ENCODE measurements around the gene BSCL2. TPM values are rescaled to one million over a fixed set of nuclear protein-coding genes. Genes with fewer than 3 reads are reported as not detected.
A peak's percentile ranks its signal among the peaks of the same experiment; 100 is the strongest.
"Not testable (repeated sequence)": the region's sequence is repeated elsewhere in the genome, so short reads cannot be mapped to it uniquely, and the experiment has no call there.

The BSCL2 gene
- total and polyA plus RNA-seq, 2 donors = 29.3 to 76.6 TPM

DNA sequence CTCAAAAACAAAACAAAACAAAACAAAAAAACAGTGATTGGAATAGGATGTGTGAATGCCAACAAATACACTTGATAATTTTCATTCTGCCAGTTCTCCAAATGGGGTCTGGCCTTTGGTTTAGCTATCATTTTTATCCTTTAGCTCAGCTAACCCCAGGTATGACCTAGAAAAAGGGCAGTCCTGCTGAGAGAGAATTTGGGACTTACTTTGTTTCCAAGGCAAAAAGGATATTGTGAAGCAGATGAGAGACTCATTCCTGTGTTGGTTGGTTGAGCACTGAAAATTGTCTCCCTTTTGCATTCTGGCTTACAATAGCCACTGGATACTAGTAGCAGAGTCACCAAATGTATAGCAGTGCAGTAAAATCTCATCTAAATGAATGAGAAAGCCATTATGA lies 30.0 kb upstream of the BSCL2 start:
- H3K4me3 ChIP-seq (ENCODE audit: low read length in 2 of 2) = no peak overlapping the region
- no peaks in the 10 kb centered on the region for H3K27me3 ChIP-seq (ENCODE audit: control insufficient read depth in 2 of 2, insufficient read depth in 1 of 2, low read length in 1 of 2)
- no peaks in the 10 kb centered on the region for H3K4me1 ChIP-seq (ENCODE audit: control insufficient read depth in 2 of 2, insufficient read depth in 2 of 2, low read length in 2 of 2)
- no peak for DNase-seq (ENCODE audit: low read depth in 6 of 9, low spot score in 9 of 9)
- no peaks in the 10 kb centered on the region for H3K9me3 ChIP-seq (ENCODE audit: control insufficient read depth in 2 of 2, insufficient read depth in 1 of 2, low read length in 1 of 2)
- H3K36me3 ChIP-seq (ENCODE audit: control insufficient read depth in 2 of 2, insufficient read depth in 2 of 2, low read length in 1 of 2) = peaks cover 56 to 67% of the 10 kb centered on the region in 2 donors
- no peak overlapping the region for H3K27ac ChIP-seq (ENCODE audit: low read depth in 1 of 2, low read length in 1 of 2)

DNA sequence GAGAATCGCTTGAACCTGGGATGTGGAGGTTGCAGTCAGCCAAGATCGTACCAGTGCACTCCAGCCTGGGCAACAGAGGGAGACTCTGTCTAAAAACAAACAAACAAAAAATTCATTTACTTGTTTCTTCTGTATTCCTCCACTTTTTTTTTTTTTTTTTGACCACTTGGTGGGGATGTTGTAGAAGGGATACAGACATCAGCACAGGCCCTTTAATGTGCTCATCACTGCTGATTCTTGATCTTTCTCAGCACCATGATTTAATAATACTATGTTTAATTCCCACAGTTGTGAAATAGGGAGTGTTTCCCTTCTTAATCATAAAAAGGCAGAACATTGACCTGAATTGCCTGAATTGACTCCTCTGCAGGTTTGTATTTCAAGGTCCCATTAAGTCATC lies 25.6 kb upstream of the BSCL2 start:
- WGBS = 87% methylated on average over 2 of the region's 2 CpGs
- peaks cover 7 to 18% of the 10 kb centered on the region in 2 donors for H3K4me1 ChIP-seq (ENCODE audit: control insufficient read depth in 2 of 2, insufficient read depth in 2 of 2, low read length in 2 of 2)
- H3K4me3 ChIP-seq (ENCODE audit: low read length in 2 of 2) = no peak overlapping the region
- no peaks in the 10 kb centered on the region for H3K27me3 ChIP-seq (ENCODE audit: control insufficient read depth in 2 of 2, insufficient read depth in 1 of 2, low read length in 1 of 2)
- peaks cover 32 to 55% of the 10 kb centered on the region in 2 donors for H3K36me3 ChIP-seq (ENCODE audit: control insufficient read depth in 2 of 2, insufficient read depth in 2 of 2, low read length in 1 of 2)
- DNase-seq (ENCODE audit: low read depth in 6 of 9, low spot score in 9 of 9) = peak in 1 of 9 donors; percentile 49
- no peak overlapping the region for H3K27ac ChIP-seq (ENCODE audit: low read depth in 1 of 2, low read length in 1 of 2)
- no peaks in the 10 kb centered on the region for H3K9me3 ChIP-seq (ENCODE audit: control insufficient read depth in 2 of 2, insufficient read depth in 1 of 2, low read length in 1 of 2)

- H3K36me3 ChIP-seq (ENCODE audit: control insufficient read depth in 2 of 2, insufficient read depth in 2 of 2, low read length in 1 of 2) = peaks cover 15 to 38% of the 10 kb centered on the region in 2 donors
- WGBS = 95% methylated on average over 14 of the region's 14 CpGs
- peaks cover 9 to 25% of the 10 kb centered on the region in 2 donors for H3K4me1 ChIP-seq (ENCODE audit: control insufficient read depth in 2 of 2, insufficient read depth in 2 of 2, low read length in 2 of 2)
- not testable (repeated sequence) for DNase-seq (ENCODE audit: low read depth in 6 of 9, low spot score in 9 of 9); H3K9me3 ChIP-seq (ENCODE audit: control insufficient read depth in 2 of 2, insufficient read depth in 1 of 2, low read length in 1 of 2); H3K27me3 ChIP-seq (ENCODE audit: control insufficient read depth in 2 of 2, insufficient read depth in 1 of 2, low read length in 1 of 2); H3K27ac ChIP-seq (ENCODE audit: low read depth in 1 of 2, low read length in 1 of 2); H3K4me3 ChIP-seq (ENCODE audit: low read length in 2 of 2)
These were observed 22.9 kb upstream of the BSCL2 start for GRCh38 chr11:62730076-62730475.

DNA sequence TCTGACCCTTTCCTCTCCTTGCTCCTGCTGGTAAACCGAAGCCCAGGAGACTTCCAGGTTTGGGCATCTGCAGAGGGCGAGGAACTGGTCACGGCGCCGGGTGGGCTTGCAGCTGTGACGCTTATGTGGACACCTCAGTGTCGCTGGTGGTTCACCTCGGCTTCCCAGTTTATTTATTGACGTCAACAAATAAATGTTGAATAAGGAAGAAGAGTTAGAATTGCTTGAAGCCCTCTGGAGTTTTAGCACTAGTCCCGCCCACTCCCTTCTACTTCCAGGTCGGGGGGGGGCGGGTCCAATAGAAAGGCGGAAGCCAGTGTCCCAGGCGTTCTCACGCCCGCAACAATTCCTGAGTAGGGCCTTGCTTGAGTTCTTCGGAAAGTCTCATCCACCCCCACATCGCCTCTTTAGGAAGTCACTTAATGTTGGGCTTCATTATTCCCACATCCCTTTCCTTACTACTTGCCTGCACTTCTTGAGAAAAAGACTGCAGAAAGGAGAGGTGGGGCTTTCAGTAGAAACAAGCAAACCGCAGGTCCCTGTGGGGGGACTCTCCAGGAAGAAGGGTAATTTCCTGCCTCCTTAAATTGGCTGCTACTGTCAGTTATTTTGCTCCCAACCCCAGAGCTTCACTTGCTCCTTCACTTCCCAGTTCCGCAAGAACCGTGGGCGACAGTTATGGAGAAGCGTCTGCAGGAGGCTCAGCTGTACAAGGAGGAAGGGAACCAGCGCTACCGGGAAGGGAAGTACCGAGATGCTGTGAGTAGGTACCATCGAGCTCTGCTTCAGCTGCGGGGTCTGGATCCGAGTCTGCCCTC lies 21.2 kb upstream of the BSCL2 start, which contains the start of gene TTC9C:
Gene TTC9C, plus strand, starts transcription at position 316 of the 818 bp plus-strand sequence. Its CDS starts 363 bp downstream, at position 679.
- H3K4me3 ChIP-seq (ENCODE audit: low read length in 2 of 2) = peak within 1 kb of the TSS; percentile 65 to 78
- H3K27ac ChIP-seq (ENCODE audit: low read depth in 1 of 2, low read length in 1 of 2) = peak within 1 kb of the TSS; percentile 99 to 100
- H3K27me3 ChIP-seq (ENCODE audit: control insufficient read depth in 2 of 2, insufficient read depth in 1 of 2, low read length in 1 of 2) = no peaks in the 10 kb centered on the region
- WGBS = under 1% methylated on average over 29 of the region's 29 CpGs
- peaks cover 13 to 29% of the 10 kb centered on the region in 2 donors for H3K4me1 ChIP-seq (ENCODE audit: control insufficient read depth in 2 of 2, insufficient read depth in 2 of 2, low read length in 2 of 2)
- H3K36me3 ChIP-seq (ENCODE audit: control insufficient read depth in 2 of 2, insufficient read depth in 2 of 2, low read length in 1 of 2) = peaks cover 16 to 44% of the 10 kb centered on the region in 2 donors
- H3K9me3 ChIP-seq (ENCODE audit: control insufficient read depth in 2 of 2, insufficient read depth in 1 of 2, low read length in 1 of 2) = no peaks in the 10 kb centered on the region
- DNase-seq (ENCODE audit: low read depth in 6 of 9, low spot score in 9 of 9) = peak; percentile 77 to 95 (median 86)

DNA sequence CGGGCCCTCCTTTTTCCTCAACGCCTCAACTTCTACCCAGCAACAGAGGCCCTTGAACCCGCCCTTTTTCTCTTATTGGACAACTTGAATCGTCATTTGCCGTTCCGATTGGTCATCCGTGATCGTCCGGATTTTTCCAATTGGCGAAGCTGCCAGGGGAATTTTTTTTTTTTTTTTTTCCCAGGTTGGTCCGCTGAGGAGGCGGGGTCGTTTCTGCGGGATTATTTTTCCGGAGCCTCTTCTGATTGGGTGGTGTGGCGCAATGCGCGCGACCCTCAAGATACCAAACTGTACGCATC lies 20.6 kb upstream of the BSCL2 start:
- Histone ChIP-seq H3K36me3 (ENCODE audit: control insufficient read depth in 2 of 2, insufficient read depth in 2 of 2, low read length in 1 of 2) (peaks cover 18 to 44% of the 10 kb centered on the region in 2 donors), H3K4me1 (ENCODE audit: control insufficient read depth in 2 of 2, insufficient read depth in 2 of 2, low read length in 2 of 2) (peaks cover 13 to 29% of the 10 kb centered on the region in 2 donors), H3K9me3 (ENCODE audit: control insufficient read depth in 2 of 2, insufficient read depth in 1 of 2, low read length in 1 of 2) (no peaks in the 10 kb centered on the region), H3K27ac (ENCODE audit: low read depth in 1 of 2, low read length in 1 of 2) (peak overlapping the region; percentile 99 to 100), H3K27me3 (ENCODE audit: control insufficient read depth in 2 of 2, insufficient read depth in 1 of 2, low read length in 1 of 2) (no peaks in the 10 kb centered on the region), H3K4me3 (ENCODE audit: low read length in 2 of 2) (peak overlapping the region; percentile 65 to 78)
- under 1% methylated on average over 20 of the region's 20 CpGs for WGBS
- DNase-seq (ENCODE audit: low read depth in 6 of 9, low spot score in 9 of 9) = peak in 6 of 9 donors; percentile 92 to 99 (median 96)

GRCh38 chr11:62727165-62727871 lies 20.1 kb upstream of the BSCL2 start, which contains the start of gene HNRNPUL2:
Gene HNRNPUL2, minus strand, starts transcription at chr11:62727457. Its CDS starts 301 bp downstream, at chr11:62727156.
- Histone ChIP-seq H3K36me3 (ENCODE audit: control insufficient read depth in 2 of 2, insufficient read depth in 2 of 2, low read length in 1 of 2) (peaks cover 23 to 48% of the 10 kb centered on the region in 2 donors), H3K9me3 (ENCODE audit: control insufficient read depth in 2 of 2, insufficient read depth in 1 of 2, low read length in 1 of 2) (no peaks in the 10 kb centered on the region), H3K4me3 (ENCODE audit: low read length in 2 of 2) (peak within 1 kb of the TSS; percentile 65 to 78), H3K4me1 (ENCODE audit: control insufficient read depth in 2 of 2, insufficient read depth in 2 of 2, low read length in 2 of 2) (peaks cover 13 to 29% of the 10 kb centered on the region in 2 donors), H3K27me3 (ENCODE audit: control insufficient read depth in 2 of 2, insufficient read depth in 1 of 2, low read length in 1 of 2) (no peaks in the 10 kb centered on the region), H3K27ac (ENCODE audit: low read depth in 1 of 2, low read length in 1 of 2) (peak within 1 kb of the TSS; percentile 99 to 100)
- peak; percentile 97 to 100 (median 98) for DNase-seq (ENCODE audit: low read depth in 6 of 9, low spot score in 9 of 9)
- WGBS = under 1% methylated on average over 72 of the region's 72 CpGs

DNA sequence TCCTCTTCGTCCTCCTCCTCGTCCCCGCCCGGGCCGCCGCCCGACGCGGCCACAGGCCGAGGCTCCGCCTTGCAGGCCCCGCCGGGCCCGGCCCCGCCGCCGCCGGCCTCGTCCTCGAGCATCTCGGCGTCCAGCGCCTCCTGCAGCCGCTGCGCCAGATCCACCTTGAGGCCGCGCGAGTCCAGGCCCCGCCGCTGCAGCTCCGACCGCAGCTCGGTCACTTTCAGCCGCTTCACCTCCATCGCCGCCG lies 19.6 kb upstream of the BSCL2 start:
- Histone ChIP-seq H3K9me3 (ENCODE audit: control insufficient read depth in 2 of 2, insufficient read depth in 1 of 2, low read length in 1 of 2) (no peaks in the 10 kb centered on the region), H3K4me1 (ENCODE audit: control insufficient read depth in 2 of 2, insufficient read depth in 2 of 2, low read length in 2 of 2) (peaks cover 13 to 29% of the 10 kb centered on the region in 2 donors), H3K36me3 (ENCODE audit: control insufficient read depth in 2 of 2, insufficient read depth in 2 of 2, low read length in 1 of 2) (peaks cover 28 to 53% of the 10 kb centered on the region in 2 donors), H3K27me3 (ENCODE audit: control insufficient read depth in 2 of 2, insufficient read depth in 1 of 2, low read length in 1 of 2) (no peaks in the 10 kb centered on the region), H3K4me3 (ENCODE audit: low read length in 2 of 2) (peak overlapping the region; percentile 65 to 78), H3K27ac (ENCODE audit: low read depth in 1 of 2, low read length in 1 of 2) (peak overlapping the region; percentile 99 to 100)
- peak in 1 of 9 donors; percentile 17 for DNase-seq (ENCODE audit: low read depth in 6 of 9, low spot score in 9 of 9)
- under 1% methylated on average over 37 of the region's 37 CpGs for WGBS

- WGBS = under 1% methylated on average over 51 of the region's 51 CpGs
- Histone ChIP-seq H3K27ac (ENCODE audit: low read depth in 1 of 2, low read length in 1 of 2) (peak overlapping the region; percentile 99 to 100), H3K27me3 (ENCODE audit: control insufficient read depth in 2 of 2, insufficient read depth in 1 of 2, low read length in 1 of 2) (no peaks in the 10 kb centered on the region), H3K4me3 (ENCODE audit: low read length in 2 of 2) (peak overlapping the region; percentile 65 to 78), H3K9me3 (ENCODE audit: control insufficient read depth in 2 of 2, insufficient read depth in 1 of 2, low read length in 1 of 2) (no peaks in the 10 kb centered on the region), H3K4me1 (ENCODE audit: control insufficient read depth in 2 of 2, insufficient read depth in 2 of 2, low read length in 2 of 2) (peaks cover 13 to 29% of the 10 kb centered on the region in 2 donors), H3K36me3 (ENCODE audit: control insufficient read depth in 2 of 2, insufficient read depth in 2 of 2, low read length in 1 of 2) (peaks cover 31 to 56% of the 10 kb centered on the region in 2 donors)
- DNase-seq (ENCODE audit: low read depth in 6 of 9, low spot score in 9 of 9) = peak in 2 of 9 donors; percentile 21 to 47
These were observed 19.1 kb upstream of the BSCL2 start for GRCh38 chr11:62726156-62726914.
